ENCODE data around the gene MFAP3. TPM values are rescaled to one million over a fixed set of nuclear protein-coding genes. Genes with fewer than 3 reads are reported as not detected.

Gene MFAP3
- total and polyA plus RNA-seq, 2 of the 13 experiments (the other 11 are each of a cell fraction or from before 2014, with no cell fraction given) = 12.1 to 28.3 TPM

GRCh38 chr5:154055201-154055600 is 16.4 kb downstream of the MFAP3 start (continued):
- TF ChIP-seq, protein P1, sequence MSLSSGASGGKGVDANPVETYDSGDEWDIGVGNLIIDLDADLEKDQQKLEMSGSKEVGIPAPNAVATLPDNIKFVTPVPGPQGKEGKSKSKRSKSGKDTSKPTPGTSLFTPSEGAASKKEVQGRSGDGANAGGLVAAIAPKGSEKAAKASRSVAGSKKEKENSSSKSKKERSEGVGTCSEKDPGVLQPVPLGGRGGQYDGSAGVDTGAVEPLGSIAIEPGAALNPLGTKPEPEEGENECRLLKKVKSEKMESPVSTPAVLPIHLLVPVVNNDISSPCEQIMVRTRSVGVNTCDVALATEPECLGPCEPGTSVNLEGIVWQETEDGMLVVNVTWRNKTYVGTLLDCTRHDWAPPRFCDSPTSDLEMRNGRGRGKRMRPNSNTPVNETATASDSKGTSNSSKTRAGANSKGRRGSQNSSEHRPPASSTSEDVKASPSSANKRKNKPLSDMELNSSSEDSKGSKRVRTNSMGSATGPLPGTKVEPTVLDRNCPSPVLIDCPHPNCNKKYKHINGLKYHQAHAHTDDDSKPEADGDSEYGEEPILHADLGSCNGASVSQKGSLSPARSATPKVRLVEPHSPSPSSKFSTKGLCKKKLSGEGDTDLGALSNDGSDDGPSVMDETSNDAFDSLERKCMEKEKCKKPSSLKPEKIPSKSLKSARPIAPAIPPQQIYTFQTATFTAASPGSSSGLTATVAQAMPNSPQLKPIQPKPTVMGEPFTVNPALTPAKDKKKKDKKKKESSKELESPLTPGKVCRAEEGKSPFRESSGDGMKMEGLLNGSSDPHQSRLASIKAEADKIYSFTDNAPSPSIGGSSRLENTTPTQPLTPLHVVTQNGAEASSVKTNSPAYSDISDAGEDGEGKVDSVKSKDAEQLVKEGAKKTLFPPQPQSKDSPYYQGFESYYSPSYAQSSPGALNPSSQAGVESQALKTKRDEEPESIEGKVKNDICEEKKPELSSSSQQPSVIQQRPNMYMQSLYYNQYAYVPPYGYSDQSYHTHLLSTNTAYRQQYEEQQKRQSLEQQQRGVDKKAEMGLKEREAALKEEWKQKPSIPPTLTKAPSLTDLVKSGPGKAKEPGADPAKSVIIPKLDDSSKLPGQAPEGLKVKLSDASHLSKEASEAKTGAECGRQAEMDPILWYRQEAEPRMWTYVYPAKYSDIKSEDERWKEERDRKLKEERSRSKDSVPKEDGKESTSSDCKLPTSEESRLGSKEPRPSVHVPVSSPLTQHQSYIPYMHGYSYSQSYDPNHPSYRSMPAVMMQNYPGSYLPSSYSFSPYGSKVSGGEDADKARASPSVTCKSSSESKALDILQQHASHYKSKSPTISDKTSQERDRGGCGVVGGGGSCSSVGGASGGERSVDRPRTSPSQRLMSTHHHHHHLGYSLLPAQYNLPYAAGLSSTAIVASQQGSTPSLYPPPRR (CRISPR knock-in tag; IDR thresholded peaks at IDR 0.05; ENCODE audit: borderline replicate concordance) = no peak
- no peak for TF ChIP-seq MLLT10 (CRISPR knock-in tag; IDR thresholded peaks at IDR 0.05)
- no peak for TF ChIP-seq CREB1 (IDR thresholded peaks at IDR 0.05)
- TF ChIP-seq CREB1 (CRISPR knock-in tag; IDR thresholded peaks at IDR 0.05) = no peak
- no peak for TF ChIP-seq RXRA (CRISPR knock-in tag; IDR thresholded peaks at IDR 0.05)
- no peak for TF ChIP-seq CREM (IDR thresholded peaks at IDR 0.05)
- no peak for TF ChIP-seq CREM (CRISPR knock-in tag; IDR thresholded peaks at IDR 0.05)
- no peak for TF ChIP-seq SMC3 (IDR thresholded peaks at IDR 0.05; ENCODE audit: low read length)
- no peak for TF ChIP-seq RORA (CRISPR knock-in tag; IDR thresholded peaks at IDR 0.05)
- no peak for TF ChIP-seq ZNF460 (CRISPR knock-in tag; IDR thresholded peaks at IDR 0.05; ENCODE audit: borderline replicate concordance)
- no peak for TF ChIP-seq KLF6 (CRISPR knock-in tag; IDR thresholded peaks at IDR 0.05)
- no peak for TF ChIP-seq MIER3 (CRISPR knock-in tag; IDR thresholded peaks at IDR 0.05; ENCODE audit: borderline replicate concordance)
- no peak for TF ChIP-seq ATF6 (CRISPR knock-in tag; conservative IDR thresholded peaks at IDR 0.05)
- TF ChIP-seq HDAC2 (CRISPR knock-in tag; IDR thresholded peaks at IDR 0.05) = no peak
- no peak for TF ChIP-seq ZMYM2 (CRISPR knock-in tag; IDR thresholded peaks at IDR 0.05)
- no peak for TF ChIP-seq ADNP (CRISPR knock-in tag; IDR thresholded peaks at IDR 0.05)
